GM12878 (cell line): ENCODE data around the gene RNLS. TPM values are rescaled to one million over a fixed set of nuclear protein-coding genes. Genes with fewer than 3 reads are reported as not detected.

Experiments used
- ATAC-seq: fragments of 200-7000 bp; cut with Tn5 transposase; 3 replicates; pipeline ENCODE4 v1.9.1; 2020; ENCODE audit warnings: mild to moderate bottlenecking, moderate library complexity
- BruUV-seq: library from RNA; stranded (reverse); fragments of 400-500 nt; replicated peaks from 2 replicates; lab custom pipeline; 2021; lab: Mats Ljungman, UMichigan
- CTCF ChIA-PET: fragments of 300-600 bp; sonication (Branson Sonifier 250); formaldehyde crosslinking; extraction: SDS; loops from one replicate; lab custom pipeline; 2021; ENCODE audit warnings: inconsistent platforms; lab: Yijun Ruan, JAX
- POLR2A ChIA-PET: fragments of 350-600 bp; formaldehyde crosslinking; extraction: SDS; loops from one replicate; lab custom pipeline; 2021; ENCODE audit warnings: inconsistent platforms; lab: Charles Lee
- RAD21 ChIA-PET: fragments of 300-600 bp; sonication (Branson Sonifier 250); formaldehyde crosslinking; loops from one replicate; lab custom pipeline; 2023; ENCODE audit warnings: antibody characterized with exemption; ENCODE audit not compliant: unreplicated experiment; lab: Charles Lee
- SMC1A ChIA-PET: fragments of 300-600 bp; sonication (Branson Sonifier 250); formaldehyde crosslinking; loops from one replicate; lab custom pipeline; 2023; ENCODE audit not compliant: unreplicated experiment, uncharacterized antibody; lab: Charles Lee
- DNase-seq: peaks from one replicate; pipeline ENCODE4 v3.0.0-alpha.2; 2011; ENCODE audit warnings: low read depth, low spot score
- FAIRE-seq: peaks from 3 replicates; lab custom pipeline; 2011; peaks lifted over from hg19 to GRCh38; lab: Jason Lieb, UNC
- H2AFZ ChIP-seq: 2 replicates; pipeline ENCODE4 v1.6.0; 2011; ENCODE audit warnings: low read depth, low read length, control low read depth; ENCODE audit not compliant: control insufficient read depth
- H3K27ac ChIP-seq: 2 replicates; pipeline ENCODE4 v1.5.1; 2011; ENCODE audit warnings: control low read depth; ENCODE audit not compliant: control insufficient read depth, insufficient read depth
- H3K27me3 ChIP-seq, 2 experiments: replicated peaks in 1 of 2; 2 replicates each; pipeline versions ENCODE4 v1.6.0 to v1.6.1; 2011; ENCODE audit warnings: low read length in 1 of 2; ENCODE audit not compliant: control insufficient read depth in 2 of 2, insufficient read depth in 2 of 2
- H3K36me3 ChIP-seq, 2 experiments: 2 replicates each; pipeline ENCODE4 v1.5.1; 2011; ENCODE audit warnings: low read length in 1 of 2; ENCODE audit not compliant: control insufficient read depth in 2 of 2, insufficient read depth in 2 of 2
- H3K4me1 ChIP-seq: 2 replicates; pipeline ENCODE4 v1.6.1; 2011; ENCODE audit warnings: mild to moderate bottlenecking, low read length, moderate library complexity, mixed read lengths; ENCODE audit not compliant: control insufficient read depth, insufficient read depth
- H3K4me2 ChIP-seq: 2 replicates; pipeline ENCODE4 v1.6.0; 2011; ENCODE audit warnings: control low read depth; ENCODE audit not compliant: control insufficient read depth, insufficient read depth
- H3K4me3 ChIP-seq: fragments of 200-600 bp; sonication (generic); 2 replicates; pipeline ENCODE4 v1.5.1; 2016
- H3K79me2 ChIP-seq: 2 replicates; pipeline ENCODE4 v1.6.0; 2011; ENCODE audit warnings: low read length; ENCODE audit not compliant: control insufficient read depth, insufficient read depth
- H3K9ac ChIP-seq: 2 replicates; pipeline ENCODE4 v1.8.0; 2011; ENCODE audit warnings: low read length, control low read depth, mixed read lengths; ENCODE audit not compliant: control insufficient read depth, insufficient read depth
- H3K9me3 ChIP-seq: replicated peaks from 3 replicates; pipeline ENCODE4 v1.5.1; 2011; ENCODE audit warnings: mild to moderate bottlenecking, low read length; ENCODE audit not compliant: control insufficient read depth, insufficient read depth
- H4K20me1 ChIP-seq: 2 replicates; pipeline ENCODE4 v1.6.0; 2011; ENCODE audit not compliant: control insufficient read depth, insufficient read depth
- BMI1 ChIP-seq: fragments of 450-650 bp; IDR thresholded peaks from 2 replicates; pipeline ENCODE4 v1.6.1; 2016; ENCODE audit warnings: mild to moderate bottlenecking, moderate library complexity, borderline replicate concordance
- DPF2 ChIP-seq: fragments of 450-650 bp; IDR thresholded peaks from 2 replicates; pipeline ENCODE4 v1.6.1; 2017; ENCODE audit warnings: mild to moderate bottlenecking
- EED ChIP-seq: sonication (generic); IDR thresholded peaks from 2 replicates; pipeline ENCODE4 v1.6.1; 2016; ENCODE audit warnings: antibody characterized with exemption, low read depth
- JUNB ChIP-seq: IDR thresholded peaks from 2 replicates; pipeline ENCODE4 v1.6.1; 2016; ENCODE audit warnings: antibody characterized with exemption, mild to moderate bottlenecking
- KDM1A ChIP-seq: fragments of 200-600 bp; sonication (generic); IDR thresholded peaks from 2 replicates; pipeline ENCODE4 v1.6.1; 2016; ENCODE audit warnings: borderline replicate concordance
- MXI1 ChIP-seq: fragments of 150-350 bp; IDR thresholded peaks from 2 replicates; pipeline ENCODE4 v1.6.1; 2011; ENCODE audit warnings: low read depth, mild to moderate bottlenecking, inconsistent platforms, low read length, improper control_type of control experiment
- MYC ChIP-seq: IDR thresholded peaks from 2 replicates; pipeline ENCODE4 v1.6.1; 2011; ENCODE audit warnings: mild to moderate bottlenecking, low read length, moderate library complexity, inconsistent platforms; ENCODE audit not compliant: insufficient read depth, insufficient replicate concordance, insufficient read length, severe bottlenecking
- RFX5 ChIP-seq: IDR thresholded peaks from 2 replicates; pipeline ENCODE4 v1.6.1; 2011; ENCODE audit warnings: low read depth, low read length, improper control_type of control experiment
- RUNX3 ChIP-seq: IDR thresholded peaks from 2 replicates; pipeline ENCODE4 v1.6.1; 2012; ENCODE audit warnings: low read length, inconsistent platforms
- SP1 ChIP-seq: IDR thresholded peaks from one replicate; pipeline ENCODE4 v1.6.1; 2011; ENCODE audit warnings: low read depth, low read length
- SREBF2 ChIP-seq: IDR thresholded peaks from 2 replicates; pipeline ENCODE4 v1.6.1; 2012; ENCODE audit warnings: mild to moderate bottlenecking, low read length
- SUPT20H ChIP-seq: IDR thresholded peaks from 2 replicates; pipeline ENCODE4 v1.6.1; 2011; ENCODE audit warnings: low read depth, mild to moderate bottlenecking, low read length, moderate library complexity, borderline replicate concordance; ENCODE audit not compliant: control insufficient read depth
- WRNIP1 ChIP-seq: IDR thresholded peaks from 2 replicates; pipeline ENCODE4 v1.6.1; 2011; ENCODE audit warnings: low read depth, low read length, improper control_type of control experiment, borderline replicate concordance
- WGBS: methylation state at CpG from one replicate; pipeline ENCODE4 v1.1.6; 2016; ENCODE audit warnings: low lambda C conversion rate; ENCODE audit not compliant: insufficient replicate concordance, insufficient coverage; ENCODE audit errors: missing lambda C conversion rate; 5-methylcytosine and 5-hydroxymethylcytosine counted together
- in situ Hi-C: fragments of 300-500 bp; cut with MboI; formaldehyde crosslinking; loops from 9 replicates; pipeline ENCODE4 v1.14.3; 2018; ENCODE audit warnings: mixed read lengths
- intact Hi-C: fragments of 100-400 bp; cut with micrococcal nuclease; formaldehyde crosslinking; loops from one replicate; pipeline ENCODE4 v1.14.2; 2022; ENCODE audit not compliant: unreplicated experiment
- polyA plus RNA-seq, 11 experiments: library from polyadenylated mRNA; depleted of rRNA in 4 of 11; unstranded in 6 of 11; stranded (reverse) in 5 of 11; fragments of >200 nt; fragmentation: Nextera tagmentation in 4 of 11; fragmentation: Illumina TruSeq in 1 of 11; extraction: Ambion mirVana in 4 of 11; extraction: Trizol in 1 of 11; gene quantifications; 1 replicate in 1 of 11; 2 replicates in 10 of 11; pipeline versions ENCODE4 v1.2.1 to v1.2.3, GENCODE V29; 2011 to 2016; ENCODE audit warnings: inconsistent platforms in 2 of 11, missing spikeins in 2 of 11, low read depth in 1 of 11
- total RNA-seq, 4 experiments: library from RNA; depleted of rRNA in 3 of 4; stranded (reverse); fragments of >200 nt in 3 of 4; fragmentation: Illumina TruSeq in 1 of 4; extraction: Trizol in 1 of 4; gene quantifications; 2 replicates each; pipeline versions ENCODE4 v1.2.1 to v1.2.3, GENCODE V29; 2013 to 2021
- TF ChIP-seq, protein P1 (sequence below): fragments of 150-350 bp; IDR thresholded peaks from 2 replicates; pipeline ENCODE4 v1.6.1; 2014; ENCODE audit warnings: mild to moderate bottlenecking, low read depth, low read length
- TF ChIP-seq, protein P2 (sequence below): IDR thresholded peaks from 2 replicates; pipeline ENCODE4 v1.6.1; 2012; ENCODE audit warnings: low read length, inconsistent platforms

RNLS gene
- total and polyA plus RNA-seq, 10 of the 15 experiments (the other 5 are each of a cell fraction or from before 2014, with no cell fraction given) = 3.4 to 6.7 (median 4.6) TPM

GRCh38 chr10:88478256-88478655, 104.9 kb downstream of the RNLS start:
- POLR2A ChIA-PET = no interaction called here
- Histone ChIP-seq H3K36me3 (no peaks in the 10 kb centered on the region), H3K27ac (no peak overlapping the region), H4K20me1 (no peaks in the 10 kb centered on the region), H3K9ac (no peak overlapping the region), H3K4me1 (peaks cover 4% of the 10 kb centered on the region), H3K4me3 (no peak overlapping the region), H3K79me2 (no peaks in the 10 kb centered on the region)
- no TSS peak for BruUV-seq
- 96% methylated on average over 2 of the region's 2 CpGs for WGBS
- SMC1A ChIA-PET = interaction anchor here (0.9 to 2.9 kb wide), 3 partner anchors 12 to 37 kb away, joined by 3 to 9 read pairs (median 7); no protein-coding TSS in a partner anchor
- intact Hi-C loops (no loop called here), in situ Hi-C loops (no loop called here)
- TF ChIP-seq SREBF2 (no peak), JUNB (peak; percentile 47)
- TF ChIP-seq, all 136 proteins: peak for 1
- no peak overlapping the region for H3K4me2 ChIP-seq
- DNase-seq = no peak
- no peaks in the 10 kb centered on the region for H3K9me3 ChIP-seq
- H3K27me3 ChIP-seq = no peaks in the 10 kb centered on the region
- peak; percentile 53 for ATAC-seq
- FAIRE-seq = no peak
- CTCF ChIA-PET = interaction anchor here (0.8 to 1.4 kb wide), 4 partner anchors 12 to 105 kb away, joined by 4 to 5 read pairs (median 4); partner anchors contain the start of gene RNLS
- RAD21 ChIA-PET = no interaction called here
- H2AFZ ChIP-seq = no peak overlapping the region

GRCh38 chr10:88477343-88478085, 105.6 kb downstream of the RNLS start:
- ChIA-PET POLR2A (no interaction called here), CTCF (interaction anchor here (1.4 kb wide), 2 partner anchors 13 to 76 kb away, joined by 4 to 5 read pairs; no protein-coding TSS in a partner anchor), RAD21 (no interaction called here), SMC1A (interaction anchor here (1.8 to 2.9 kb wide), 2 partner anchors 11 to 18 kb away, joined by 7 to 9 read pairs; no protein-coding TSS in a partner anchor)
- BruUV-seq = no TSS peak
- Histone ChIP-seq H3K4me2 (no peak overlapping the region), H3K27ac (no peak overlapping the region), H3K36me3 (no peaks in the 10 kb centered on the region), H3K4me1 (peaks cover 4% of the 10 kb centered on the region), H3K9ac (no peak overlapping the region), H2AFZ (no peak overlapping the region), H3K9me3 (no peaks in the 10 kb centered on the region), H4K20me1 (no peaks in the 10 kb centered on the region), H3K79me2 (no peaks in the 10 kb centered on the region), H3K4me3 (no peak overlapping the region), H3K27me3 (no peaks in the 10 kb centered on the region)
- FAIRE-seq (no peak), ATAC-seq (no peak), DNase-seq (no peak)
- intact Hi-C loops (no loop called here), in situ Hi-C loops (no loop called here)
- WGBS = 66% methylated on average over 4 of the region's 4 CpGs
- TF ChIP-seq RFX5 (no peak), WRNIP1 (no peak), KDM1A (no peak), EED (no peak), MXI1 (no peak), BMI1 (no peak), SP1 (no peak), DPF2 (no peak), RUNX3 (no peak), MYC (no peak), SUPT20H (no peak)
- TF ChIP-seq, protein P1, sequence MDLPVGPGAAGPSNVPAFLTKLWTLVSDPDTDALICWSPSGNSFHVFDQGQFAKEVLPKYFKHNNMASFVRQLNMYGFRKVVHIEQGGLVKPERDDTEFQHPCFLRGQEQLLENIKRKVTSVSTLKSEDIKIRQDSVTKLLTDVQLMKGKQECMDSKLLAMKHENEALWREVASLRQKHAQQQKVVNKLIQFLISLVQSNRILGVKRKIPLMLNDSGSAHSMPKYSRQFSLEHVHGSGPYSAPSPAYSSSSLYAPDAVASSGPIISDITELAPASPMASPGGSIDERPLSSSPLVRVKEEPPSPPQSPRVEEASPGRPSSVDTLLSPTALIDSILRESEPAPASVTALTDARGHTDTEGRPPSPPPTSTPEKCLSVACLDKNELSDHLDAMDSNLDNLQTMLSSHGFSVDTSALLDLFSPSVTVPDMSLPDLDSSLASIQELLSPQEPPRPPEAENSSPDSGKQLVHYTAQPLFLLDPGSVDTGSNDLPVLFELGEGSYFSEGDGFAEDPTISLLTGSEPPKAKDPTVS = no peak
- TF ChIP-seq, protein P2, sequence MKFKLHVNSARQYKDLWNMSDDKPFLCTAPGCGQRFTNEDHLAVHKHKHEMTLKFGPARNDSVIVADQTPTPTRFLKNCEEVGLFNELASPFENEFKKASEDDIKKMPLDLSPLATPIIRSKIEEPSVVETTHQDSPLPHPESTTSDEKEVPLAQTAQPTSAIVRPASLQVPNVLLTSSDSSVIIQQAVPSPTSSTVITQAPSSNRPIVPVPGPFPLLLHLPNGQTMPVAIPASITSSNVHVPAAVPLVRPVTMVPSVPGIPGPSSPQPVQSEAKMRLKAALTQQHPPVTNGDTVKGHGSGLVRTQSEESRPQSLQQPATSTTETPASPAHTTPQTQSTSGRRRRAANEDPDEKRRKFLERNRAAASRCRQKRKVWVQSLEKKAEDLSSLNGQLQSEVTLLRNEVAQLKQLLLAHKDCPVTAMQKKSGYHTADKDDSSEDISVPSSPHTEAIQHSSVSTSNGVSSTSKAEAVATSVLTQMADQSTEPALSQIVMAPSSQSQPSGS = no peak
